Stimulated activated CD4-positive, alpha-beta T cell treated with anti-CD3 and anti-CD28 coated beads, Interleukin-12 subunit alpha, Interleukin-12 subunit beta, amount 100 ng/mL, for 24 hours (primary cell): Measurements from ENCODE around the gene DMTF1.

Experiments
- DNase-seq, 2 experiments: peaks; one replicate each; pipeline ENCODE4 v3.0.0-alpha.2; 2020; ENCODE audit warnings: low read depth in 2 of 2

DMTF1 gene

DNA sequence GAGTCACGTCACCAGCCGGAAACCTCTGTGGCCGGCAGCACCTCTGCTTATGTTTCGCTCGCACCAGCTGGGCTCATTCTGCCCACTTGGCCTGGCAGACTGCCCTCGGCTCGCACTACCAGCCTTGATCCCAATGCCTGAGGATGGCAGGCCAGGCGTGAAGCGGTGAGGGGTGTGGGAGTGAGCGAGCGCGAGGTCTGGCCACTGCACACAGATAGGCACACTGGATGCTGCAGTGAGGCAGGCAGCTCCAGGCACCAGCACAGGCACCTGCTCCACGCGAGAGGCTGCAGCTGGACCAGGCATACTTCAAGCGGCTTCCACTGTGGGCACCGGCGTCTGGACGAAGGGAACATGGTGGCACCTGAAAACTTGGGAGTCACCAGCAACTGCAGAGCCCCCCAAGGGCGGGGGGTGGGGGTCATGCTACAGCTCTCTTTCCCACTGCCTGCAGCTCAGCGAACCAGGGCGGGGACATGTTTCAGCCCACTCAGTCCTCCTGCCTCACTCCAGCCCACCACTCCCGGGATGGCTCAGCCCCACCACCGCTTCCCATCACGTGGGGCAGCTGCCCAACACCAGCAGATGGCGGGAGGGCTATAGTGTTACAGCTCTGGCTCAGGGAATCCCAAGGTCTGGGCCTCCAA is 5.4 kb upstream of the DMTF1 start:
- DNase-seq, result no peak

DNA sequence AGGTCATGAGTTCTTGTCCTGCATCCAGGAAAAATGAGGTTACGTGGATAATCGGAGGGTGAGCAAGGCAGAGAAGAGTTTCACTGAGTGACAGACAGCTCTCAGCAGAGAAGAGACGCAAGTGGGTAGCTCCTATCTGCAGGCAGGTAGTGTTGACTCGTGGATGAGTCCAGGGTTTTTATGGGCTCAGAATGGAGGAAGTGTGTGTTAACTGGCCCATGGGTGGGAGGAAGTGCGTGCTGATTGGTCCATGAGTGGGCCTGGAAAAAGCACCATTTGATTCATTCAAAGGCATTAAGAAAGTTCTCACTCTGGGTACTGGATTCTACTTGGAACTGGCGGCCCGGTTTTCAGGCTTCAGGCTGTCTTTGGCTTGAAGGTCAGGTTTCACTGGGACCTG is 4.8 kb upstream of the DMTF1 start:
- no peak for DNase-seq

DNA sequence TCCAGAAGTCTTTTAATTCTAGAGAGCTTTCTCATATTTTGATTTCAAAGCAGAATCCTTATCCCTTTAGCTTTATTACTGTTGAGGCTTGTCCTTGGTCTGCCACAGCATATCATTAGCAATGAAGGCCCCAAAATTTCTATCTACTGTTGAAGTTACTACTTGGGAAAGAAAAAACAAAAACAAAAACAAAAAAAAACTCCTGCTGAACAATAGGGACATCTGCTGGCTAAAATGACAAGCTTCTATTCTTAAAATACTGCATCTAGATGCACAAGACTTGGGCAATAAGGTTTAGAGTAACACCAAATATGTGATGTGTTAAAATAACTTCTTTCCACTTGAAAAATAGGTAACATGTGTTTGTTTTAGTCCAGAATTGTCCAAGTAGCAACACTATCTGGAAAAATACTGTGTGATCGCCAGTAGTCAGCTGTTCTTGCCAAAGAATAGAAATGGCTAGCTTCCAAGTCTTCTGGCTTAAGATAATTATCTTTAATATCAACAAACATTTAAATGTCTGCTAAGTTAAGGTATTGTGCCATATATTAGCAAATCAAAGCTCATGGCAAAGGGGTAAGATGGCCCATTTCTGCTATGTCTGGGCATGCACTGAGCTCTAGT is 3.8 kb upstream of the DMTF1 start:
- DNase-seq, result no peak

DNA sequence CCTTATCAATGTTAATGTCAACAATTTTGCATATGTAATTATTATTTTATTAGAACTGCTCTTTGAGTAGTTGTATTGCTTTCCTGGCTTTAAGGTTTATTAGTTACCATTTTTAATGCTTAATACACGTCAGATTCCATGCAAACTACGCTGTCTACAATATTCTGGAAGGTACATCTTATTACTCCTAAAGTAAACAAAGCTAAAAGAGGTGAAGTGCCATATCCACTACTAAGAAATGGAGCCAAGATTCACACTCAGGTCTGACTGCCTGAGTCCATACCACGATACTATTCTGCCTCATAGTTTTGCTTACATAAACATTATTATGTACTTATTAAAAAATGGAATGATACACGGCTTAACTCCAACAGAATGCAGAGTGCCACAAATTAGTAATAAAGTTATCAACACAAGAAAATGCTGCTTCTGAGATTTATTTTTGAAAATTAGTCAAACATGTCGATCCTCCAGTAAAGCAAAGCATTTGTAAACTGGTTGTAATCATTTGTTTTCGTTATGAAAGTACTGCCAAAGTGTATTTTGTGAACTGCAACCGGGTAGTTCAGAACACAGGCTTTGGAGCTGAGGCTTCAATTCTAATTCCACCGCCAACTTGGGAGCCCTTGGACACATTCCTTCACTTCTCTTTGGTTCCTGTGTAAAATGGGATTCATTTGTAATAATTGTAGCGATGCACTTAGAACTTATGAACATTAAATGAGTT is 1.1 kb upstream of the DMTF1 start:
- no peak for DNase-seq

DNA sequence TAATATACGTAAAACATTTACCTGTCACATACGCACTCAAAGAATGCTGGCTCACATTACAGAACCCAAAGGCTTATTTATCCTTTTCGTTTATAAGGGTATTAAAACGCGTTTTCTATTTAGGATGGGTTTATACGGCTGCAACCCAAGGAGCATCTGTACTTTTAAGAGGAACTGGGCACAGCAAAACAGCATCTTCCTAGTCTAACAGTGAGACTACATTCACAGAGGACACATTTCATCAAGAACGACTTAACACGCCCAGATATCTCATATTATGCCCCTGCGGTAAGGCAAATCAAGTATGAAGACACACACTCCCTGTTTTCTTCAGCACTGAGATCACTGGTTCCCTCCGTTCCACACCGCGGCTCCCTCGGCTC is 533 bp upstream of the DMTF1 start:
- DNase-seq, result no peak

DNA sequence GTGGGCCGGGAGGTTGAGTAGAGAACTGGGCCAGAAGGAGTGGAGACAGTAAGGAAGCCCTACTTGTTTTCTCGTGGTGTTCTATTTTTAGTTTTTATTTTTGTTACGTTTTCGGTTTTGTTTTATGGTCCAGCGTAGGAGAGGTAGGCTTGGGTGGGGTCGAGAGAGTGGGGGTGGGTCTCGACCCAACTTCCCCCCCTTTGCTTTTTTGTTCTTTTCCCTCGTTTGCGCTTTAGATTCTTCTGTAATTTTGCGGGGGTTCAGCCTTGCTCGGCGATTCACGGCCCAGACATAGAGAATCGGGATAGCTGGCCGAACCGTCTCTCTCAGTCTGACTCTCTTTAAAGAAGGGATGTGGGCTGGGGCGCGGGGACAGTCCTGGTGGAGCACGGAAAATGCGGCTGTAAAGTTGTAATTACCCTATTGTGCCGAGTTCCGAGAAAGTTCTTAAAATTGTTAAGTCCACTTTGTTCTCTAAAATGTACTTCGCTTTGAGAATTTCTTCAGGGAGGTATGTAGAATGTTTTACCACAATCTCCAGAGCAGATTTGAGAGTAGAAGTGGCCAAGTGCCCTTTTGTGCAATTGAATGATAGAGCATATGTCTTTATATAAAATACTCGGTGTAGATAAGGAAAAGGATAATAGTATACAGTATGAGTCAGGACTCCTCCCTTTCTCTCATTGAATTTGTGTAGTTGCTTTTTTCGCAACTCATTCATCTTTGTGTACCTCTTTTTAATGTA is 816 bp downstream of the DMTF1 start:
- DNase-seq, result peak in 1 of 2 experiments; percentile 26

DNA sequence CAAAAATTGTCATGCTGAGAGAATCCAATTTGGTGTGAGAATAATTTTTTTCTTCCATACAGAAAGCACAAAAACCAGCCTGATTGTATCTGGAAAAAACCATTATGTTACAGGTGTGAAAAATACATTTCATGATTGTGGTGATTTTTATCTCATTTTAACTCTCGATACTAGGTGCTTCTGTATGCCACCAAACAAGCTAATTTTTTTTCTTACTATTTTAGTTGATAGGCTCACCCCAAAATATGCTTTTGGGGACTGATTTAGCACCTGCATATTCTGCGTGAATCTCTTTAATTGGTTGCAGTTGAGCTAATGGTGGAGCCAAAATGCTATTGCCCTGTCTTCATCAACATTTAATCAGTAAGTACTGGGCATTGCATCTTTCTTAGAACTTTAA is 1.9 kb downstream of the DMTF1 start:
- no peak for DNase-seq

DNA sequence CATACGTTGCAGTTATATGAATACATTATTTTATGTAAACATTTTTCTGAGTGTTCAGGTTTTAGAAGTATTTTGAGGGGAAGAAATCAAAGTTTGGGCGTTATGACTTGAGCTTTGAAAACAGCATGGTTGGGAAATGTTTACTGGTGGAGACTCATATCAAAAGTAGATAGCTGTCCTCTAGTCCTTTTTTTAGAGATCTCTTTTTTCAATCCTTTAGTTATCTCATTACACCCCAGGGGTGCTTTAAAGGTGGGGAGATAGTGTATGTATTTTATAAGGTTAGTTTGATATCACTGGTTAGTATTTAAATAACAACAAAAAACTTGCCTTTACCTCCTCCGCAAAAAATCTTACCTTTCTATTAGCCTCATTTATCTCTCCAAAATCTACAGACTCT is 2.3 kb downstream of the DMTF1 start:
- no peak for DNase-seq

DNA sequence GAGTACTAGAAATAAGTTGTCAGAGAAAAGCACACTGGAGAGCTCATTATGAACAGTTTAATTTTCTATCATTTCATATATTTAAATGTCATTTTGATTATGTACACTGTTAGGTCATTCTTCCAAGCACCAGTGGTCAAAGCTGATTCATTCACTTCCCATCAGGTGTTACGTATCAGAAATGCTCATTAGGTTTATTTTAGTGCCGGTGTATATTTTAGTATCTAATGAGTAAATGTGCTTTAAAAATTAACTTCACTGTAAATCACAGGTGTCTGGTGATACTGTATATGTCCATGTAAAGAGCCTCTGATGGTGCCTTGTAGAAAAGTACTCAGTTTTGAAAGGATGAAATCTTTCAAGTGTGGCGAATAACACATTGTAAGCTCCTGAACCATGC is 3.5 kb downstream of the DMTF1 start:
- DNase-seq, result no peak

DNA sequence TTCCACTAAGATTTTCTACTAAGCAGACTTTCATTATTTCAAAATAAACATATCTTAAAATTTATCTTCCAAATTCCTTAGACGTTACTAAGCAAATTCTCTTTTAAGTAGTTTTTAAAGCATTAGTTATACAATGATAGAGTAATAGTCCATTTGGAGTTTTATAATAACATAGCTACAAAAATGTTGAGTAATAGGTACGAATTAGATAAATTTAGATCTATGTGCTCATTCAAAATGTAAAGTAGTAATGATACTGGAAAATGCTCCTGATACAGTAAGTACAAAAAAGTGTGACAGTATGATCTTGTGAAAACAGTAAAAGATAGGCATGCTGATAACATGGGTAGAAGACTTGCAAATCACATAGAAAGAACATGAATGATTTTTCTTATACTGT is 4.5 kb downstream of the DMTF1 start:
- DNase-seq, result no peak

DNA sequence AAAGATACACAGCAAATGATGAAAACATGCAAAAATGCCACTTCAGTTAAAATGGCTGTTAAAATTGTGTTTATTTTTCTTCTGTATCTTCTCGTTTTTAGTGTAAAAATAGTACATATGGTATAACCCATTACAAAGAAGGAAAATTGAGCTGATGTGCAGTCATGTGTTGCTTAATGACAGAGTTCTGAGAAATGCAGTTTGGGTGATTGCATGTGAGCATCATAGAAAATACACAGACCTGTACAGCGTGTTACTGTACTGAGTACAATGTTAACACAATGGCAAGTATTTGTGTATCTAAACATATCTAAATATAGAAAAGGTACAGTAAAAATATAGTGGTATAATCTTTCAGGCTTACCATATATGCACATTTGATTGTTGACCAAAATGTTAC is 7.3 kb downstream of the DMTF1 start:
- DNase-seq, result no peak

DNA sequence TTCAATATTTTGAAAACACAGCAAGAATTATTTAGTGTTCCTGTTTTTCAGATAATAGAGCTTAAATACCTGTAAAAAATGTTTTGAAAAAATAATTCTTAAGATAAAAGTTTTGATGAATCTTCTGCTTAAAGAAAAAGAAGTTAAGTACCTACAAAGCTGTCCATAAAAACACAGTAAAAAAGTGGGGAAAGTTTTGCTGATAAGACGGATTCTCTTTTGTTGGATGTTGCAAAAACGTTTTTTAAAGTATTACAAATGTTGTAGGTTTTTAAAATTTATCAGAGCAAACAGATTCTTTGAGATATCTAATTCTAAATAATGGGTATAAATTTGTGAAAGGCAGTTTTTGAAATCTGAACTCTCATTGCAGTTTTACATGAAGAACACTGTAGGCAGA is 12.2 kb downstream of the DMTF1 start:
- no peak for DNase-seq

DNA sequence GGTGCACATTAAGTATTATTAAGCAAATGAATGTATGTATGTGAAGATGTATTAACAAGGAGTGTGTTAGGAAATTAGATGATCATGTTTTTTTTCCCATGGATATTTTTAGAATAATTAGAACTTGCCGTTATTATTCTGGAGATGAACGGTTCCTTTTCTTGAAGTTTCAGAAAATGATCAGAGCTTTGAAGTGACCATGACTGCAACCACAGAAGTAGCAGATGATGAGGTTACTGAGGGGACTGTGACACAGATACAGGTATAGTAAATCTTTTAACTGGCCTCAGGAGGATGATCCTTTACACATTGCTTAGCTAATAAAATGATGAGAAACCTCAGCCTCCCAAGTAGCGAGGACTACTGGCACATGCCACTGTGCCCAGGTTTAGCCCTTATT is 18.6 kb downstream of the DMTF1 start:
- no peak for DNase-seq

DNA sequence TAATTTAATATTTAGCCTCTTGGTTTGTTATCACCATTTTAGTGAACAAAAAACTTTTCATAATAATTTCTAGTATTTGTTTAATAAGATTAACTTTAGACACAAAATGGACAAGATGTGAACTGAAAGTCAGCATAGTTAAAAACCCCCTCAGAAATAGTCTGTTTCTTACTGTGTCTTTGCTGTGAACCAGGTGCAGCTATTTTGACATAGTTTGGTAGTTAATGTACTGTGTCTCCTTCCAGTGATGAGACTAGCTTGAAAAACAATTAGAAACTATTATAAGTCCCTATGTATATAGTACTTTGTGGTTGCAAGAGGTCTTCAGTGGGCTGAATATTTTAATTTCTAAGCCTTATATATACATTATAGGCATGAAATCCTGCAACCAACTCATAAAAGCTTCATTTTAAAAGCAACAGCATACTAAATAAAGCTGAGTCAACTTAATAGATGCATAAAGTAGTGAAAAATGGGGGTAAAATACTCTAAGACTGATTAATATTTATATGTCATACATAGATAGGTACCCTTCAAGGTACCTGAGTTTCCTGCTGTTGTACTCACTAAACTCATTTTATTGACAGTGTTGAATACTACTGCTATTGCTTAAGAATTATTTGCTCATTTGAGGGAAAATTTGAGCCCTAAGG is 19.2 kb downstream of the DMTF1 start:
- DNase-seq, result no peak

DNA sequence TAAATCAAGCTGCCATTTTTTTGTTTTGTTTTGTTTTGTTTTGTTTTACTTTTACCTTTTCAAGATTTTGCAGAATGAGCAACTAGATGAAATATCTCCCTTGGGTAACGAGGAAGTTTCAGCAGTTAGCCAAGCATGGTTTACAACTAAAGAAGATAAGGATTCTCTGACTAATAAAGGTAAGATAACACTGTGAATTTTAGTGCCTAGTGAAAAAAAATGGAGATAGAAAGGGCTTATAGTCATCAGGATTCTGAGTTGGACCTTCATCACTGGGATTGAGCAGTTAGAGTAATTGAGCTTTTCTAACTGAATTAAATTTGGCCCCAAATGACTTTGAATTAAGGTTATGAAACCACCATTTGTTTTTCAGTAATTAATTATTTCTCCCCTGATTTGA is 21.2 kb downstream of the DMTF1 start:
- no peak for DNase-seq

DNA sequence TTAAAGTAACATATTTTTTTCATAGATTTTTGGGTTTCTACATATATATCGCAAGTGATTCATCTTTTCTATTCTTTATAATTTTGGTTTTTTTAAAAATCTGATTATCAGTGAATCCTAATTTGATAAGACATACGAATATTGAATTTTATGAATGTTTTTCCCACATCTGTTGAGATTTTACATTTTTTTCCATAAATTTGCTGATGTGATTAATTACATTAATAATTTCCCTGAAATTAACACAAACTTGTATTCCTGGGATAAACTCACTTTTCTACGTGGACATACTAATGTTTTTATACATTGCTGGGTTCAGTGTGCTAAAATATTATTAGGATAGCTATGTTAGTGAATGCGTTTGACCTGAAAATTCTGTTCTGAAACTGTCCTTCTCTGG is 26.1 kb downstream of the DMTF1 start:
- no peak for DNase-seq

DNA sequence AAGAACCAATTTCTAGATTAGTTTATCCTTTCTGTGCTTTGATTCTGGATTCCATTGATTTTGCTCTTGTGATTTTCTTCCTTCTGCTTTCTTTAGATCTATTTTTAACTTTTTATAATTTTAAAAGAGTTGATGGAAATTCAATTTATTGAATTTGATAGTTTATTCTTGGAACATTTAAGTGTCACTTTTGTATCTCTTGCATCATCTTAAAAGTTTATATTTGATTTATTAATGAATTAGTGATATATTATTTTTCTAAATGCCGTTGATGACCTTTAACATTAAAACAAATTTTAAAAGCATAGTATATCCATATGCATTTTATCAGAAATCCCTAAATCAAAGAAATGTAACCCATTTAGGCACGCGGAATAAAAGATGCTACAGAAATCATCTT is 26.9 kb downstream of the DMTF1 start:
- DNase-seq, result no peak

DNA sequence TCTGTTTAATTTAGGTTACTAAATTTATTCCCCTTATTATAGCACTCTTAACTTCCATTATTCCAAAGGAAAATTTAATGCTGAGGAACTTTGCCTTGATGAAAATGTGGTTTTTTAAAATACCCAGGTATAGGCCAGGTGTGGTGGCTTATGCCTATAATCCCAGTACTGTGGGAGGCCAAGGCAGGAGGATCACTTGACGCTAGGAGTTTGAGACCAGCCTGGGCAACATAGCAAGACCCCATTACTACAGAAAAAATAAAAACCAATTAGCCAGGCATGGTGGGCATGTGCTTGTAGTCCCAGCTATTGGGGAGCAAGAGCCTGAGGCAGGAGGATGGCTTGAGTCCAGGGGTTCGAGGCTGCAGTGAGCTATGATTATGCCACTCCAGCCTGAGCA is 34.9 kb downstream of the DMTF1 start:
- no peak for DNase-seq

DNA sequence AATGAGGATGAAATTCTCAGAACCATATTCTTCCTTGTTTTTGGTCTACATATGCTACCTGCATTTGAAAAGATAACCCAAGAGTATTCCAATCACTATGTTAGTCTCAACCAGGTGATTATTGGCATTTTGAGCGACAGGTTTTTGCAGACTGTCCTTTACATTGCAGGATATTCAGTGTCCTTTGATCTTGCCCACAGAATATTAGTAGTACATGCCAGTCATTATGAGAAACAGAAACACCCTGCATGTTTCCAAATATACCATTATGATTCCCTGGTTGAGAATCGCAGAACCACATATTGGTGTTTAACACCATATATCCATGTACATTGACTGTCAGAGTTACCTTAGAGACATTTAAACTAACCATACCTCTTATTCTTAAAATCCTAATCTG is 36.7 kb downstream of the DMTF1 start:
- no peak for DNase-seq

DNA sequence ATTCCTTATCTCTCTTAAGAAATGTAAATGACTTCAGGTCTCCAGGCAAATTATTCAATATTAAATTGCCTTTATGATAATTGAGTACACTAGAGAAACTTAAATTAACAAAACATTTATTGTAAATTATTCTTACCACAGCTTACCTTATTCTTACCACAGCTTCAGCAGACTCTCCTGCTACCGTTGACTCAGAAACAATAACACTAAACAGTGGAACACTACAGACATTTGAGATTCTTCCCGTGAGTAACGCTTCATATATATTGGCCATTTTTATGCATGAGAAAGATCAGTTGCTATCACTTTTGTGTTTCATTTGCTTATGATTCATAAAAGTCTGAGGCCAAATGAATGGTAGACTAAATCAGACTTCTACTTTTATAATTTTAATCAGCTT is 38.5 kb downstream of the DMTF1 start:
- DNase-seq, result no peak

DNA sequence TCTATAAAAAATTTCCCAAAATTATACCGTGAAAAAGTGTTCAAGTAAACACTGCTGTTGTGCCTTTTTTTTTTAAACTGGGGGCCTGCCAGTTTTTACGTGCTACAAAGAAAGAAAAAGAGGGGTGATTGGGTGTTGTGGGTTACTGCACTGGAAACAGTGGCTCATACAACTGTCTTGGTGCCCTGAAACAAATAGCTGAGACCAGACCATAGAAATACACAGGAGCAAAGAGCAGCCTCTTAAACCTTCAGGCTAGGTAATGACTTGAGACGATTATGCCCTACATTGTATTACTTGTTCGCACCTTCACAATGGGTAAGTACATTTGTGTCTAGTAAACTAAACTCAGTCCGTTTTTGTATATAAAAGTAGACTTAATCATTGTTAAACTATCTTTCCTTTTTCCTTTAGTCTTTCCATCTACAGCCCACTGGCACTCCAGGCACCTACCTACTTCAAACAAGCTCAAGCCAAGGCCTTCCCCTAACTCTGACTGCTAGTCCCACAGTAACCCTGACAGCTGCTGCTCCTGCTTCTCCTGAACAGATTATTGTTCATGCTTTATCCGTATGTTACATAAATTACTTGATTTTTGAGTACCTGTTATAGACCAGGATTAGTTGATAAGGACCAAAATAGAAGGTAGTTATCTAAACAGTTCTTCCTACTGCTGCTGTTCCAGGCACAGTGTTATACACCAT is 40.7 kb downstream of the DMTF1 start:
- no peak for DNase-seq

DNA sequence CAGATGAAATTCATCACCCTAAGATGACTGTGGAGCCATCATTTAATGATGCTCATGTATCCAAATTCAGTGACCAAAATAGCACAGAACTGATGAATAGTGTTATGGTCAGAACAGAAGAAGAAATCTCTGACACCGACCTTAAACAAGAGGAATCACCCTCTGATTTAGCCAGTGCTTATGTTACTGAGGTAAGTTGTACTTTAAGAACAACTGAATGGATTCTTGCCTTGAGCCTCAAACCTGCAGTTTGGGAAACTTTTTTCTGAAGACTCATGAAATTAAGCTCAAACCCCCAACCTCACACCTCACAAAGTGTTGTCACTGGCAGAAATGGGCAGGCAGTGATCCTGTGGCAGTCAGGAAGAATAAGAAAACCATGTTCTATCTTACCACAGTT is 41.7 kb downstream of the DMTF1 start:
- no peak for DNase-seq
